ENCODE data around the gene EYA2. TPM values are rescaled to one million over a fixed set of nuclear protein-coding genes. Genes with fewer than 3 reads are reported as not detected.

EYA2 gene
- total and polyA plus RNA-seq, 2 experiments from 2014 or later: 1.4 to 2.0 TPM

GRCh38 chr20:47102629-47103028 lies 208.0 kb downstream of the EYA2 start:
- H3K36me3 ChIP-seq (replicated peaks; ENCODE audit: insufficient read depth, low read depth): no peaks in the 10 kb centered on the region
- no peaks in the 10 kb centered on the region for H3K4me1 ChIP-seq (ENCODE audit: insufficient read depth)
- TF ChIP-seq CTCF (IDR thresholded peaks at IDR 0.05; ENCODE audit: poor library complexity): no peak
- TF ChIP-seq EZH2 (IDR thresholded peaks at IDR 0.05; ENCODE audit: borderline replicate concordance): no peak
- no peak for TF ChIP-seq EZH2phosphoT487 (IDR thresholded peaks at IDR 0.05; ENCODE audit: low read depth, severe bottlenecking, unreplicated experiment)
- no peak for DNase-seq (ENCODE audit: low spot score)
- H3K79me2 ChIP-seq: no peaks in the 10 kb centered on the region
- no peaks in the 10 kb centered on the region for H3K9me3 ChIP-seq (ENCODE audit: low read depth)
- H3K27me3 ChIP-seq: no peaks in the 10 kb centered on the region
- no peak overlapping the region for H3K27ac ChIP-seq
- no peak overlapping the region for H2AFZ ChIP-seq
- no peaks in the 10 kb centered on the region for H3K9me2 ChIP-seq (replicated peaks; ENCODE audit: insufficient read depth)
- 81% methylated on average over 2 of the region's 2 CpGs for WGBS (ENCODE audit: low lambda C conversion rate, missing lambda C conversion rate)
- H3K4me3 ChIP-seq: no peak overlapping the region
- H3K4me2 ChIP-seq: no peak overlapping the region
- H4K20me1 ChIP-seq (ENCODE audit: insufficient read depth, poor library complexity, severe bottlenecking): no peaks in the 10 kb centered on the region

GRCh38 chr20:47106786-47107185 lies 212.1 kb downstream of the EYA2 start:
- H3K4me2 ChIP-seq: no peak overlapping the region
- H3K27ac ChIP-seq: no peak overlapping the region
- H4K20me1 ChIP-seq (ENCODE audit: insufficient read depth, poor library complexity, severe bottlenecking): no peaks in the 10 kb centered on the region
- H3K4me1 ChIP-seq (ENCODE audit: insufficient read depth): no peaks in the 10 kb centered on the region
- no peak for TF ChIP-seq EZH2 (IDR thresholded peaks at IDR 0.05; ENCODE audit: borderline replicate concordance)
- TF ChIP-seq CTCF (IDR thresholded peaks at IDR 0.05; ENCODE audit: poor library complexity): no peak
- TF ChIP-seq EZH2phosphoT487 (IDR thresholded peaks at IDR 0.05; ENCODE audit: low read depth, severe bottlenecking, unreplicated experiment): no peak
- no peaks in the 10 kb centered on the region for H3K9me2 ChIP-seq (replicated peaks; ENCODE audit: insufficient read depth)
- H3K36me3 ChIP-seq (replicated peaks; ENCODE audit: insufficient read depth, low read depth): no peaks in the 10 kb centered on the region
- H3K27me3 ChIP-seq: no peaks in the 10 kb centered on the region
- H3K79me2 ChIP-seq: no peaks in the 10 kb centered on the region
- no peak overlapping the region for H3K4me3 ChIP-seq
- WGBS (ENCODE audit: low lambda C conversion rate, missing lambda C conversion rate): 65% methylated on average over 7 of the region's 7 CpGs
- no peak for DNase-seq (ENCODE audit: low spot score)
- H2AFZ ChIP-seq: no peak overlapping the region
- no peaks in the 10 kb centered on the region for H3K9me3 ChIP-seq (ENCODE audit: low read depth)

GRCh38 chr20:47108994-47109393 lies 214.4 kb downstream of the EYA2 start:
- DNase-seq (ENCODE audit: low spot score): no peak
- Histone ChIP-seq H3K27me3 (no peaks in the 10 kb centered on the region), H3K79me2 (no peaks in the 10 kb centered on the region), H2AFZ (no peak overlapping the region), H3K9me3 (ENCODE audit: low read depth) (no peaks in the 10 kb centered on the region), H3K9me2 (replicated peaks; ENCODE audit: insufficient read depth) (no peaks in the 10 kb centered on the region), H4K20me1 (ENCODE audit: insufficient read depth, poor library complexity, severe bottlenecking) (no peaks in the 10 kb centered on the region), H3K4me1 (ENCODE audit: insufficient read depth) (no peaks in the 10 kb centered on the region), H3K4me2 (no peak overlapping the region), H3K27ac (no peak overlapping the region), H3K4me3 (no peak overlapping the region), H3K36me3 (replicated peaks; ENCODE audit: insufficient read depth, low read depth) (no peaks in the 10 kb centered on the region)
- 65% methylated on average over 3 of the region's 3 CpGs for WGBS (ENCODE audit: low lambda C conversion rate, missing lambda C conversion rate)
- no peak for TF ChIP-seq EZH2 (IDR thresholded peaks at IDR 0.05; ENCODE audit: borderline replicate concordance)
- TF ChIP-seq CTCF (IDR thresholded peaks at IDR 0.05; ENCODE audit: poor library complexity): no peak
- no peak for TF ChIP-seq EZH2phosphoT487 (IDR thresholded peaks at IDR 0.05; ENCODE audit: low read depth, severe bottlenecking, unreplicated experiment)

GRCh38 chr20:47110819-47111218 lies 216.2 kb downstream of the EYA2 start:
- Histone ChIP-seq H3K27ac (no peak overlapping the region), H3K9me3 (ENCODE audit: low read depth) (no peaks in the 10 kb centered on the region), H3K27me3 (no peaks in the 10 kb centered on the region), H3K79me2 (no peaks in the 10 kb centered on the region), H3K4me1 (ENCODE audit: insufficient read depth) (no peaks in the 10 kb centered on the region), H3K9me2 (replicated peaks; ENCODE audit: insufficient read depth) (no peaks in the 10 kb centered on the region), H4K20me1 (ENCODE audit: insufficient read depth, poor library complexity, severe bottlenecking) (no peaks in the 10 kb centered on the region), H3K4me2 (no peak overlapping the region), H3K4me3 (no peak overlapping the region), H2AFZ (no peak overlapping the region), H3K36me3 (replicated peaks; ENCODE audit: insufficient read depth, low read depth) (no peaks in the 10 kb centered on the region)
- DNase-seq (ENCODE audit: low spot score): no peak
- 75% methylated on average over 1 of the region's 1 CpG for WGBS (ENCODE audit: low lambda C conversion rate, missing lambda C conversion rate)
- no peak for TF ChIP-seq EZH2phosphoT487 (IDR thresholded peaks at IDR 0.05; ENCODE audit: low read depth, severe bottlenecking, unreplicated experiment)
- TF ChIP-seq CTCF (IDR thresholded peaks at IDR 0.05; ENCODE audit: poor library complexity): no peak
- TF ChIP-seq EZH2 (IDR thresholded peaks at IDR 0.05; ENCODE audit: borderline replicate concordance): no peak

Data from hepatocyte (in vitro differentiated cells).